Neuronal stem cell (in vitro differentiated cells): ENCODE data around the gene NF2.
"Not testable (repeated sequence)": the region's sequence is repeated elsewhere in the genome, so short reads cannot be mapped to it uniquely, and the experiment has no call there.

Source experiments
- DNase-seq: peaks from one replicate; pipeline ENCODE4 v3.0.0-alpha.2; 2013; ENCODE audit warnings: low spot score
- H2AFZ ChIP-seq: one replicate; pipeline ENCODE4 v1.6.1; 2013; ENCODE audit warnings: mild to moderate bottlenecking, low read length, inconsistent platforms
- H2AK5ac ChIP-seq: 2 replicates; pipeline ENCODE4 v1.6.1; 2013; ENCODE audit warnings: low read depth, mild to moderate bottlenecking, inconsistent platforms, low read length, moderate library complexity, mixed read lengths
- H2BK120ac ChIP-seq: 2 replicates; pipeline ENCODE4 v1.6.1; 2013; ENCODE audit warnings: low read depth, mild to moderate bottlenecking, inconsistent platforms, low read length, moderate library complexity, mixed read lengths
- H2BK12ac ChIP-seq: one replicate; pipeline ENCODE4 v1.6.1; 2013; ENCODE audit warnings: low read length, inconsistent platforms
- H2BK15ac ChIP-seq: 2 replicates; pipeline ENCODE4 v1.6.1; 2013; ENCODE audit warnings: mild to moderate bottlenecking, low read length, inconsistent platforms, mixed read lengths
- H2BK5ac ChIP-seq: one replicate; pipeline ENCODE4 v1.6.1; 2013; ENCODE audit warnings: inconsistent platforms, mild to moderate bottlenecking, low read length, moderate library complexity
- H3K14ac ChIP-seq: one replicate; pipeline ENCODE4 v1.6.1; 2013; ENCODE audit warnings: low read length, inconsistent platforms
- H3K18ac ChIP-seq: 2 replicates; pipeline ENCODE4 v1.6.1; 2013; ENCODE audit warnings: low read length, inconsistent platforms
- H3K23ac ChIP-seq: 2 replicates; pipeline ENCODE4 v1.6.1; 2013; ENCODE audit warnings: low read depth, mild to moderate bottlenecking, mixed read lengths, low read length, inconsistent platforms; ENCODE audit not compliant: poor library complexity
- H3K27ac ChIP-seq: replicated peaks from 3 replicates; pipeline ENCODE4 v1.5.1; 2013; ENCODE audit warnings: low read length, inconsistent platforms
- H3K27me3 ChIP-seq, 3 experiments: 2 replicates each; pipeline ENCODE4 v1.6.1; 2013; ENCODE audit warnings: low read length in 3 of 3, mild to moderate bottlenecking in 2 of 3, inconsistent platforms in 1 of 3, low read depth in 1 of 3, mixed read lengths in 1 of 3, moderate library complexity in 1 of 3; ENCODE audit not compliant: control insufficient read depth in 3 of 3, insufficient read depth in 3 of 3
- H3K36me3 ChIP-seq, 2 donors: replicated peaks in 1 of 2; 2 replicates each; pipeline ENCODE4 v1.6.1; 2013; ENCODE audit warnings: low read length in 2 of 2; ENCODE audit not compliant: control insufficient read depth in 2 of 2, insufficient read depth in 2 of 2
- H3K4ac ChIP-seq: 2 replicates; pipeline ENCODE4 v1.6.1; 2013; ENCODE audit warnings: inconsistent platforms, mild to moderate bottlenecking, low read length, moderate library complexity
- H3K4me1 ChIP-seq, 2 donors: 1 replicate in 1 of 2; 2 replicates in 1 of 2; pipeline ENCODE4 v1.6.1; 2013; ENCODE audit warnings: low read length in 2 of 2, low read depth in 1 of 2; ENCODE audit not compliant: control insufficient read depth in 2 of 2, insufficient read depth in 1 of 2
- H3K4me2 ChIP-seq: one replicate; pipeline ENCODE4 v1.6.1; 2013; ENCODE audit warnings: mild to moderate bottlenecking, low read length, inconsistent platforms; ENCODE audit not compliant: insufficient read depth, poor library complexity, severe bottlenecking
- H3K4me3 ChIP-seq, 2 donors: 2 replicates each; pipeline ENCODE4 v1.5.1; 2013; ENCODE audit warnings: low read length in 2 of 2, mild to moderate bottlenecking in 2 of 2, inconsistent platforms in 1 of 2, moderate library complexity in 1 of 2
- H3K79me1 ChIP-seq: one replicate; pipeline ENCODE4 v1.6.1; 2013; ENCODE audit warnings: low read depth, mild to moderate bottlenecking, inconsistent platforms, low read length, moderate library complexity
- H3K9ac ChIP-seq: one replicate; pipeline ENCODE4 v1.6.1; 2013; ENCODE audit warnings: mild to moderate bottlenecking, low read depth, low read length, inconsistent platforms; ENCODE audit not compliant: poor library complexity
- H3K9me3 ChIP-seq, 2 donors: replicated peaks in 1 of 2; 2 replicates each; pipeline versions ENCODE3 to v1.6.1; 2013; ENCODE audit warnings: low read length in 2 of 2, mild to moderate bottlenecking in 2 of 2, inconsistent platforms in 1 of 2, low read depth in 1 of 2, mixed read lengths in 1 of 2, moderate library complexity in 1 of 2; ENCODE audit not compliant: control insufficient read depth in 2 of 2, insufficient read depth in 1 of 2
- H4K8ac ChIP-seq: one replicate; pipeline ENCODE4 v1.6.1; 2013; ENCODE audit warnings: low read depth, mild to moderate bottlenecking, inconsistent platforms, low read length, moderate library complexity
- H4K91ac ChIP-seq: one replicate; pipeline ENCODE4 v1.6.1; 2013; ENCODE audit warnings: low read length, low read depth, mild to moderate bottlenecking, inconsistent platforms; ENCODE audit not compliant: poor library complexity
- WGBS, 2 donors: extraction: QIAGEN DNeasy Blood & Tissue Kit; methylation state at CpG; one replicate each; pipeline ENCODE4 v1.1.7; 2013; ENCODE audit warnings: missing lambda C conversion rate in 2 of 2, mixed read lengths in 1 of 2; ENCODE audit not compliant: insufficient read length in 2 of 2, insufficient replicate concordance in 1 of 2; ENCODE audit errors: extremely low coverage in 2 of 2; 5-methylcytosine and 5-hydroxymethylcytosine counted together

Gene NF2

GRCh38 chr22:29563652-29564460 lies 39.6 kb upstream of the NF2 start:
- H4K8ac ChIP-seq: no peak overlapping the region
- H3K4ac ChIP-seq: no peak overlapping the region
- no peak overlapping the region for H4K91ac ChIP-seq
- no peaks in the 10 kb centered on the region for H3K4me1 ChIP-seq
- no peaks in the 10 kb centered on the region for H3K79me1 ChIP-seq
- no peaks in the 10 kb centered on the region for H3K27me3 ChIP-seq
- H3K27ac ChIP-seq: no peak overlapping the region
- no peak overlapping the region for H3K14ac ChIP-seq
- no peak overlapping the region for H2AK5ac ChIP-seq
- H2AFZ ChIP-seq: no peak overlapping the region
- H2BK12ac ChIP-seq: no peak overlapping the region
- H2BK120ac ChIP-seq: no peak overlapping the region
- no CpG with 5 or more reads among the region's 6 CpGs for WGBS, 2 donors
- no peak overlapping the region for H3K18ac ChIP-seq
- H2BK15ac ChIP-seq: no peak overlapping the region
- peaks cover 56 to 91% of the 10 kb centered on the region in 2 donors for H3K36me3 ChIP-seq
- no peak overlapping the region for H2BK5ac ChIP-seq
- H3K4me2 ChIP-seq: no peak overlapping the region
- no peaks in the 10 kb centered on the region for H3K9me3 ChIP-seq
- no peak for DNase-seq
- no peak overlapping the region for H3K4me3 ChIP-seq
- H3K9ac ChIP-seq: no peak overlapping the region
- no peak overlapping the region for H3K23ac ChIP-seq

DNA sequence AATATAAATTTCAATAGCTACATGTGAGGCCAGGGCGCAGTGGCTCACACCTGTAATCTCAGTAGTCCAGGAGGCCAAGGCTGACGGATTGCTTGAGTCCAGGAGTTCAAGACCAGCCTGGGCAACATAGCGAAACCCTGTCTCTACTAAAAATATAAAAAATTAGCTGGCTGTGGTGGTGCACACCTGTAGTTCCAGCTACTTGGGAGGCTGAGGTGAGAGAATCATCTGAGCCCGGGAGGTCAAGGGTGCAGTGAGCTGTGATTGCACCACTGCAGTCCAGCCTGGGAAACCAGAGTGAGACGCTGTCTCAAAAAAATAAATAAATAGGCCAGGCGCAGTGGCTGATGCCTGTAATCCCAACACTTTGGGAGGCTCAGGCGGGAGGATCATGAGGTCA lies 36.9 kb upstream of the NF2 start:
- not testable (repeated sequence) for H2BK120ac ChIP-seq, DNase-seq, H3K23ac ChIP-seq, H3K9ac ChIP-seq, H3K79me1 ChIP-seq, H4K91ac ChIP-seq, H2AFZ ChIP-seq, H2BK15ac ChIP-seq, H3K27me3 ChIP-seq, H3K14ac ChIP-seq, H3K4me2 ChIP-seq, H3K9me3 ChIP-seq, H3K4me1 ChIP-seq, H3K4ac ChIP-seq, H3K27ac ChIP-seq, H3K4me3 ChIP-seq, H2BK12ac ChIP-seq, H2BK5ac ChIP-seq, H4K8ac ChIP-seq, H2AK5ac ChIP-seq, H3K18ac ChIP-seq
- WGBS, 2 donors: no CpG with 5 or more reads among the region's 7 CpGs
- H3K36me3 ChIP-seq: peaks cover 54 to 92% of the 10 kb centered on the region in 2 donors

DNA sequence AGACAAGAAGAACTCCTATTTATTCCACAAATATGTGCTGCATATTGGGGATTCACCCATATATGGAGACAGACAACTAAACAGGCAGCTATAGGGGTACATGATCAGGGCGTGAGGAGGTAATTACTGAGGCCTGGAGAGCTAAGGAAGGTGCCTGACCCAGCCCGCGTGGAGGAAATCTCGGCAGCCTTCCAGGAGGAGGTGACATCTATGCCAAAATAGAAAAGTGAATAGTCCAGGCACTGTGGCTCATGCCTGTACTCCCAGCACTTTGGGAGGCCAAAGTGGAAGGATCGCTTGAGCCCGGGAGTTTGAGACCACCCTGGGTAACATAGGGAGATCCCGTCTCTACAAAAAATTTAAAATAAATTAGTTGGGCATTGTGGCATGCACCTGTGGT lies 36.1 kb upstream of the NF2 start:
- H3K9ac ChIP-seq: no peak overlapping the region
- H2AFZ ChIP-seq: no peak overlapping the region
- no peak overlapping the region for H2BK120ac ChIP-seq
- no peak overlapping the region for H3K23ac ChIP-seq
- no peak overlapping the region for H3K4me3 ChIP-seq
- H3K4me2 ChIP-seq: no peak overlapping the region
- no CpG with 5 or more reads among the region's 7 CpGs for WGBS, 2 donors
- peaks cover 7% of the 10 kb centered on the region for H3K79me1 ChIP-seq
- no peak overlapping the region for H2BK15ac ChIP-seq
- no peaks in the 10 kb centered on the region for H3K9me3 ChIP-seq
- H2AK5ac ChIP-seq: no peak overlapping the region
- H3K4ac ChIP-seq: no peak overlapping the region
- H3K18ac ChIP-seq: no peak overlapping the region
- H3K27me3 ChIP-seq: no peaks in the 10 kb centered on the region
- H4K8ac ChIP-seq: no peak overlapping the region
- H3K27ac ChIP-seq: no peak overlapping the region
- H3K36me3 ChIP-seq: peaks cover 47 to 84% of the 10 kb centered on the region in 2 donors
- no peak overlapping the region for H2BK5ac ChIP-seq
- H4K91ac ChIP-seq: no peak overlapping the region
- no peak for DNase-seq
- H2BK12ac ChIP-seq: no peak overlapping the region
- no peak overlapping the region for H3K14ac ChIP-seq
- H3K4me1 ChIP-seq: no peaks in the 10 kb centered on the region

GRCh38 chr22:29569011-29569678 lies 34.3 kb upstream of the NF2 start:
- no peaks in the 10 kb centered on the region for H3K9me3 ChIP-seq
- H3K4me2 ChIP-seq: no peak overlapping the region
- peak overlapping the region in 1 of 2 donors; percentile 46 for H3K4me3 ChIP-seq
- H2BK5ac ChIP-seq: no peak overlapping the region
- H2BK12ac ChIP-seq: no peak overlapping the region
- H3K27me3 ChIP-seq: no peaks in the 10 kb centered on the region
- peaks cover 38 to 76% of the 10 kb centered on the region in 2 donors for H3K36me3 ChIP-seq
- H3K4ac ChIP-seq: no peak overlapping the region
- no peak overlapping the region for H3K9ac ChIP-seq
- WGBS, 2 donors: no CpG with 5 or more reads among the region's 7 CpGs
- H2BK15ac ChIP-seq: no peak overlapping the region
- H3K4me1 ChIP-seq: no peaks in the 10 kb centered on the region
- no peak overlapping the region for H4K8ac ChIP-seq
- no peak overlapping the region for H3K18ac ChIP-seq
- H3K23ac ChIP-seq: peak overlapping the region; percentile 52
- no peak overlapping the region for H3K14ac ChIP-seq
- no peak overlapping the region for H2BK120ac ChIP-seq
- peaks cover 7% of the 10 kb centered on the region for H3K79me1 ChIP-seq
- DNase-seq: no peak
- H4K91ac ChIP-seq: no peak overlapping the region
- no peak overlapping the region for H2AK5ac ChIP-seq
- no peak overlapping the region for H2AFZ ChIP-seq
- no peak overlapping the region for H3K27ac ChIP-seq
